ENCODE measurements around the gene UCHL5. TPM values are rescaled to one million over a fixed set of nuclear protein-coding genes. Genes with fewer than 3 reads are reported as not detected.

Gene UCHL5
- total and polyA plus RNA-seq, 2 donors (not counting 3 experiments of a cell fraction or from before 2014, with no cell fraction given): 9.8 to 45.6 TPM

- no peak overlapping the region for H3K4me3 ChIP-seq (replicated peaks in 1 of 3; ENCODE audit: insufficient read depth in 1 of 3, low read depth in 1 of 3, low read length in 3 of 3)
- H3K27me3 ChIP-seq (ENCODE audit: control insufficient read depth in 2 of 2, insufficient read depth in 2 of 2, low read length in 2 of 2): no peaks in the 10 kb centered on the region
- no peak overlapping the region for H3K9ac ChIP-seq (replicated peaks; ENCODE audit: extremely low read depth, insufficient read depth, low read length)
- CTCF ChIA-PET: interaction anchor here (1.4 to 2.3 kb wide), 2 partner anchors 14 to 161 kb away, joined by 3 to 11 read pairs; no protein-coding TSS in a partner anchor
- no peaks in the 10 kb centered on the region for H4K20me1 ChIP-seq (replicated peaks; ENCODE audit: control insufficient read depth, extremely low read depth, insufficient read depth, low read length)
- H3K27ac ChIP-seq (ENCODE audit: insufficient read depth, low read depth, low read length): peak overlapping the region; percentile 93
- H3K9me1 ChIP-seq (replicated peaks; ENCODE audit: control insufficient read depth, extremely low read depth, insufficient read depth, low read length): no peaks in the 10 kb centered on the region
- DNase-seq (ENCODE audit: low read depth, low spot score) (peak; percentile 5), FAIRE-seq (no peak)
- H2AFZ ChIP-seq (ENCODE audit: low read depth, low read length): peak overlapping the region; percentile 37
- no peaks in the 10 kb centered on the region for H3K9me3 ChIP-seq (replicated peaks; ENCODE audit: control insufficient read depth, insufficient read depth, low read length)
- H3K4me2 ChIP-seq (ENCODE audit: insufficient read depth, low read length): peak overlapping the region; percentile 75
- TF ChIP-seq, protein P1, sequence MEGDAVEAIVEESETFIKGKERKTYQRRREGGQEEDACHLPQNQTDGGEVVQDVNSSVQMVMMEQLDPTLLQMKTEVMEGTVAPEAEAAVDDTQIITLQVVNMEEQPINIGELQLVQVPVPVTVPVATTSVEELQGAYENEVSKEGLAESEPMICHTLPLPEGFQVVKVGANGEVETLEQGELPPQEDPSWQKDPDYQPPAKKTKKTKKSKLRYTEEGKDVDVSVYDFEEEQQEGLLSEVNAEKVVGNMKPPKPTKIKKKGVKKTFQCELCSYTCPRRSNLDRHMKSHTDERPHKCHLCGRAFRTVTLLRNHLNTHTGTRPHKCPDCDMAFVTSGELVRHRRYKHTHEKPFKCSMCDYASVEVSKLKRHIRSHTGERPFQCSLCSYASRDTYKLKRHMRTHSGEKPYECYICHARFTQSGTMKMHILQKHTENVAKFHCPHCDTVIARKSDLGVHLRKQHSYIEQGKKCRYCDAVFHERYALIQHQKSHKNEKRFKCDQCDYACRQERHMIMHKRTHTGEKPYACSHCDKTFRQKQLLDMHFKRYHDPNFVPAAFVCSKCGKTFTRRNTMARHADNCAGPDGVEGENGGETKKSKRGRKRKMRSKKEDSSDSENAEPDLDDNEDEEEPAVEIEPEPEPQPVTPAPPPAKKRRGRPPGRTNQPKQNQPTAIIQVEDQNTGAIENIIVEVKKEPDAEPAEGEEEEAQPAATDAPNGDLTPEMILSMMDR (IDR thresholded peaks at IDR 0.05; ENCODE audit: extremely low read depth in 1 of 2, insufficient read depth in 1 of 2, low read depth in 1 of 2, low read length in 2 of 2): no peak
- TF ChIP-seq FOS (IDR thresholded peaks at IDR 0.05; ENCODE audit: borderline replicate concordance, insufficient read depth, low read length) (no peak), MYC (IDR thresholded peaks at IDR 0.05; ENCODE audit: low read depth, low read length) (no peak), EZH2 (IDR thresholded peaks at IDR 0.05; ENCODE audit: borderline replicate concordance, low read depth, low read length, severe bottlenecking) (no peak), GATA2 (IDR thresholded peaks at IDR 0.05; ENCODE audit: insufficient read depth, insufficient read length, low read depth, low read length) (no peak)
- POLR2A ChIA-PET: interaction anchor here (1.6 kb wide), 1 partner anchor 17 kb away, joined by 8 read pairs; no protein-coding TSS in a partner anchor
- intact Hi-C loops (cut with micrococcal nuclease) (loop anchor here (1.0 kb wide), 1 partner anchor 16 kb away; no protein-coding TSS in a partner anchor), dilution Hi-C loops (cut with MboI; ENCODE audit: extremely low pct_ligation_motif_present, low sequenced_read_pairs) (no loop called here)
- H3K79me2 ChIP-seq (ENCODE audit: control insufficient read depth, insufficient read depth, low read length): no peaks in the 10 kb centered on the region
- no peaks in the 10 kb centered on the region for H3K36me3 ChIP-seq (ENCODE audit: control insufficient read depth in 2 of 2, extremely low read depth in 1 of 2, insufficient read depth in 2 of 2, low read length in 2 of 2)
- BruUV-seq (replicated peaks): no TSS peak
- H3K4me1 ChIP-seq (ENCODE audit: control insufficient read depth, extremely low read depth, insufficient read depth, low read length): peaks cover 25% of the 10 kb centered on the region
Observed at GRCh38 chr1:192968323-192968722, 90.8 kb downstream of the UCHL5 start.

Data from endothelial cell of umbilical vein (primary cell).